HG02798 (cell line): ENCODE results near the gene NEK8.
"Not testable (repeated sequence)": the region's sequence is repeated elsewhere in the genome, so short reads cannot be mapped to it uniquely, and the experiment has no call there.

Experiments used
- ATAC-seq: cut with Tn5 transposase; IDR thresholded peaks from one replicate; pipeline ENCODE4 v1.9.1; 2021; ENCODE audit warnings: mild to moderate bottlenecking; ENCODE audit not compliant: unreplicated experiment, poor library complexity

NEK8 gene

DNA sequence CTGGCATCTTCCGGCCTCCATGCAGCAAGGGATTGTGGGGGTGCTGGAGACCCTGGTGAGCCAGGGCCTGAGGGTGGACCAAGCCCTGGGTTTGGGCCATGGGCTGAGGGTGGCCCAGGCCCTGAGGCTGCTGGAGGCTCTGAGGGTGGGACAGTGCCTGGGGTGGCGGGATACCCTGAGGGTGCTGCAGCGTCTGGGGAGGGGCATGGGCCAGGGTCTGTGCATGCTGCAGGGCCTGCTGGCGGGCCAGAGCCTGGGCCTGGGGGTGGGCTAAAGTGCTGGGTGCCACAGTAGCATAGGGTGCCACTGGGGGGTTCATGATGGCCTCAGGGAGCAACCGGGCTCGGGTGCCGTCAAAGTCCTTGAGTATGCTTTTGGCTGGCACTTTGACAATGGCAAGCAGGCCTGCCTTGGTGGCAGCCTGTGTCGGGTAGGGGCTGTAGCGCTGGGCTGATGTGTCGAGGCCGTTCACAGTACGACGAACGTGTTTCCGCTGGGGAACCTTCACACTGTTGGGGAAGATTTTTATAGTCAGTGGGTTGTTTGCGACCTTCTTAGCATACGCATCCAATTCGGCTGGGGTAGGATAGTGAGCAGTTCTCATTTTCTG is 30.8 kb downstream of the NEK8 start:
- no peak for ATAC-seq

DNA sequence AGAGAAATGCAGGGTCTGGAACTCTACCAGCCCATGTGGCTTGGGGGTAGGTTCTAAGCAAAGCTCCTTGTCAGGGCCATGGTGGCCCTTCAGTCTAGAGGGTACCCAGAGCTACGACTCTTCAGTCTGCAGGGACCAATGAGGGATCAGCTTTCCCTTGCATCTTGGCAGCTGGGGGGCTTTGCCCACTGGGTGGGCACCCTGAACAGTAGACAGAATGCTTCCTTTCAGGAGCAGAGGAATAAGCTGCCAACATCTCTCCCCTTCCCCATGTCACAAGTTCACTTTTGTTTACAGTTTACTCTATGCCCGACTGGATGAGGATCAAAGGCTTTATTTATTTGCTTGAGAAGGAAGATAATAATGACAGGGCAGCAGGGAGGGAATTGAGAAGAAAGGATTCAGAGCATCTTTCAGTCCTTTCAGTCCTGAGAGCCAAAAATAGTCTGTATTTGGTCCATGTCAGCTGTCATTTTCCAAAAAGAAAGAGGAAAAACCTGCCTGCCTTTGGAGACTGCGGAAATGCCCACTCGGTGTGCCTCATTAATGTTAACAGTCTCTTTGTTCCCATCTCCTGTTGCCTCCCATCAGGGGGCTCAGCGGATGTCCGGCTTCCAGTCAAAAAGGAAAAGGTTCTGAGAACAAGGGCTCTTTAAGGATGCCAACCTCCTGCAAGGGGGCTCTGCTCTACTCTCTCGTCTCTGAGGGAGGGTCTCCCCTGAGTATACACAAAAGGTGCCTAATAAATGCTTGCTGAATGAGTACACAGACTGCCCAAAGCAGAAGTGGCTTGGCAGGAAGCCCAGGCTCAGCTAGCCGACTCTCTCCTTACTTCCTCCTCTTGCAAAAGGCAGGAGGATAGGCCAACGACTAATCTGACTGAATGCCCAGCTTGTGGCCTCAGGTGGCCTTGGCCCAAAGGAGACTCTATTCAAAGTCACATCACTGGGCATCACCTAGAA is 32.3 kb downstream of the NEK8 start:
- ATAC-seq, result no peak

DNA sequence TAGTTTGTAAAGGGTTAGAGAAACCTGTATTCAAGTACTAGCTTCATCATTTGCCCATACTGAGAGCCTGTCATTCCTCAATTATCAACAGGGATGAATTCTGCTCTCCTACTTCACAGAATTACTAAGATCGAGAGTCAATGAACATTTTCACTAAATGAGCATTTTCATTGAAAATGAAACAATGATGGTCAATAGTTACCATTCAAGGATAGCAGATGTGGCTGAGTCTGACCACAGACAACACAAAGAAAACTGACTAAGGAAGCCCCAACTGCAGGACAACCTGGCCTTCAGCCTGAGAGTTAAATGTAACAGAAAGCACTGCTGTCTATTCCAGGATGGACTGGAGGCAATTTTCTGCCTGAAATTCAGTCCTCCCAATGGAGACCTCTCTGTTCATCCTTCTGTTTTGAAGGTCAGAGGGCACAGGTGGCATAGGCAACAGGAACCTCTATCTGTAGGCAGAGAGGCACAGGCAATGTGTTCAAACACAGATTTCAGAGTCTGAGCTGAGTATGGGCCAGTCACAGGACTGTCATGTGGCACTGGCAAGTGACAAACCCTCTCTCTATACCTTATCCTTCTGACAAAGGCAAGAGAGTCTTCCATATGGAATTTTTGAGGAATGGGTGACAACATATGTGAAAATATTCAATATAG is 34.7 kb downstream of the NEK8 start:
- ATAC-seq, result peak; percentile 62

DNA sequence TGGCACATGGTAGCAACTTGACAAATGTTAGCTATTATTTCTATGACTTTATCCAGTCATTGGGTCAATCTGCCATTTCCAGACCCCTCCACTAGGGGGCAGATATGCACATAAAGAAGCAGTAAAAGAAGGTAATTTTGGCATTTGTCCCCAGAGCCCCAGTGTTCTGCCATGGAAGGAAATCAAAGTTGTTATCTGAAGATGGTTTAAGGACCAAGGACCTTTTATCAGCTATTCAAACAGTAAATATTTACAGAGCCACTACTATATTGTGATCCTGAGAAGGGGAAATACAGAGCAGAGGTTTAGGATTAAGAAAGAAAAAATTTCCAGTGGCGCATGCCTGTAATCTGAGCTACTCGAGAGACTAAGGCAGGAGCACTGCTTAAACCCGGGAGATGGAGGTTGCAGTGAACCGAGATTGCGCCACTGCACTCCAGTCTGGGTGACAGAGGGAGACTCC is 35.2 kb downstream of the NEK8 start:
- peak; percentile 52 for ATAC-seq

DNA sequence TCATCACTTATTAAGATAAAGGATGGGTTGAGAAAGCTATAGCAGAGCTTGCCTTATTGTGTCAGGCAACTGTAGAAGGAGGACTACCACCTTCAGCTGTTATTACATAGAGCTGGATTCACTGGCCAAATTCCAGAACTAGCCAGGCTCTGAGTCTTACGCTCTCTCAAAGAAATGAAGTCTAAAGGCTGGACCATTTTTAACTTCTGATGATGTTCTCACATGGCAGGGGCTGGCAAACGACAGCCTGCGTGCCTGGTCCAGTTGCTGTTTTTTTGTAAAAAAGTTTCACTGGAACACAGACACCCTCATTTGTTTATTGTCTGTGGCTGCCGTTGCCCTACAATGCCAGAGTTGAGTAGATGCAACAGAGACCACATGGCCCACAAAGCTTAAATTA is 36.5 kb downstream of the NEK8 start:
- ATAC-seq, result no peak

DNA sequence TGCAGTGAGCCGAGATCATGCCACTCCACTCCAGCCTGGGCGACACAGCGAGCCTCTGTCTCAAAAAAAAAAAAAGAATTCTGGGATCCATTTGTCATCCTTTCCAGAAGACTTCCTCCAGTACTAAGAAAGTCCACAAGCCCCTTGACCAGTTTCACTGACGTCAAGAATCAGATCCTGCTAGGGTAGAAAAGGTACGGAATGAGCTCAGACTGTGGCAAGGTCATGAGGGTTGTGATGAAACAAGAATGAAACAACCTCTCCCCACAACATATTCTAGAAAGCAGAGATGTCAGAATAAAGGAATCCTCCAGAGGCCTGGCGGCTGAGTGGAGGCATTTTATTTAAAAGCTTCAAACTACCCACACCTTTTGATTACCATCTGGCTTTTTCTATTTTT is 45.1 kb downstream of the NEK8 start:
- ATAC-seq, result no peak

DNA sequence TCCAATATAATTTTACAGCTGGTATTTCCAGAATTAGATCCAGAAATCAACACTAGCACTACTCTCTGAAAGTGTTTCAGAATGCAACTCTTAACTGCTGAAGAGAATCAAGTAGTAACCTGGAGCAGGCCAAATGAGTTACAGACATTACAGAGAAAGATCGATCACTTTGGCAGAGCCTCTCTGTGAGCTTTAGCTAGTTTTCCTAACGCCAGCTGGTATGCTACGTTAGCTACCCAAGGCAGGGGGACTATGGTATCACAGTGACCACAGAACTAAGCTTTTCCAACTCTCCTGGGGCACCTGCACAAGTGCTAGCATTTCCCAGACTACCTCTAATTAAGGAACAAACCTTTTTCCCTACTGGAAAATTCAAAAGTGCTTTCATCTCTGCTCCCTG is 45.6 kb downstream of the NEK8 start:
- ATAC-seq, result no peak

DNA sequence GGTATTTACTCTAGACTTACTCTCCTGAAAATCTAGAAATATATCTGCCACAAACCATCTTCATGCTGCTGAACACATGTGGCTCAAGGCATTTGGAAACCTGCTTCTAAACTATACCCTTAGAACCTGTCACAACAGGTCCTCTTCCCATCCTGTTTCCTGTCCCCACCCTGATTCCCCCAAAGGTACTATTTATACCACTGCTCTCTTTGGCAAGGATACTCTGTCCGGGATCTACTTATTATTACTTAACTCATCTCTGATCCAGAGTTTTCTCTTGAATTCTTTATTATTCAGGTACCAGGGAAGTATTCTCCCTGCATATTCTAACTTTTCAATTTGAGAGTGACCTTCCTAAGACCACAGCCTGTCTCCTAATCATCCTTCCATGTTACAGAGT is 48.6 kb downstream of the NEK8 start:
- ATAC-seq, result no peak

DNA sequence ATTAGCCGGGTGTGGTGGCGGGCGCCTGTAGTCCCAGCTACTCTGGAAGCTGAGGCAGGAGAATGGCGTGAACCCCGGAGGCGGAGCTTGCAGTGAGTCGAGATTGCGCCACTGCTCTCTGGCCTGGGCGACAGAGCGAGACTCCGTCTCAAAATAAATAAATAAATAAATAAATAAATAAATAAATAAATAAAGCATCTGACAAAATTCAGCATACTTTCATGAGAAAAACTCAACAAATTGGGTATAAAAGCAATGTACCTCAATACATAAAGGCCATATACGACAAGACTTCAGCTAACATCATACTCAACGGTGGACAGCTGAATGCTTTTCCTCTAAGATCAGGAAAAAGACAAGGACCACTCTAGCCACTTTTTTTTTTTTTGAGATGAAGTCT is 51.0 kb downstream of the NEK8 start:
- ATAC-seq, result not testable (repeated sequence)

DNA sequence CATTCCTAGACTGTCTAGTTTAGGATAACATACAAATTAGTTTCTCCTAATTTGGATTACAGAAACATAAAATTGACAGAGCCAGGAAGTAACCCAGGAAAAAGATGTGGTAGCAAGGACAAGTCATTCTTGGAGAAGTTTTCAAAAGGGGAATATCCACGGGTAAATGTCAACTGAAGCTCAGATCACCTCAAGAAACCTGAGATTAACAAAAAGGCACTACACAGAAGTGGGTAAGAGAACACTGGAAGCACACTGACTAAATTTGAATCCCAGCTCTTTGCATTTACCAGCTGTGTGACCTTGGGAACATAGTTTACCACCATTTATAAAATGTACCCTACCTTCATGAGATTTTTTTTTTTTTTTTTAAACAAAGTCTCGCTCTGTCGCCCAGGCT is 54.6 kb downstream of the NEK8 start:
- ATAC-seq, result no peak

DNA sequence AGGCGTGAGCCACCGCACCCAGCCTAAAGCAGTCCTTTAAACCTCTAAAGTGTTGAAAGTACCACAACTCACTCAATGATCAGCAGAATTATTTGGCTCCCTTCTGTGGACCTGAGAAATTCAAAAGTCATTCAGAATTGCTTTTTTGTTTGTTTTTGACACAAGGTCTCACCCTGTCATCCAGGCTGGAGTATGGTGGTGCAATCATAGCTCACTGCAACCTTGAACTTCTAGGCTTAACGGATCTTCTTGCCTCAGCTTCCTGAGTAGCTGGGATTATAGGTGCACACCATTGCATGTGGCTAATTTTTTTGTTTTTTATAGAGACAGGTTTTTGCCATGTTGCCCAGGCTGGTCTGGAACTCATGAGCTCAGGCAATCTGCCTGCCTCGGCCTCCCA is 59.5 kb downstream of the NEK8 start:
- no peak for ATAC-seq
